Measurements from ENCODE around the gene SDK2. TPM values are rescaled to one million over a fixed set of nuclear protein-coding genes. Genes with fewer than 3 reads are reported as not detected.

Gene SDK2
- total and polyA plus RNA-seq, 2 experiments from 2014 or later: 0.74 to 5.1 TPM

- TF ChIP-seq ZNF462 (CRISPR knock-in tag; IDR thresholded peaks at IDR 0.05): no peak
Observed at GRCh38 chr17:73354423-73355284, 289.6 kb downstream of the SDK2 start (continued).

GRCh38 chr17:73352261-73352660 is 292.0 kb downstream of the SDK2 start:
- Mint-ChIP-seq H3K36me3 (ENCODE audit: low read depth) (no peaks in the 10 kb centered on the region), H3K27ac (no peak overlapping the region), H3K27me3 (ENCODE audit: insufficient read depth, low read depth, poor library complexity) (peaks cover 19% of the 10 kb centered on the region), H3K4me3 (no peak overlapping the region), H3K4me1 (peaks cover 20% of the 10 kb centered on the region), H3K9me3 (no peaks in the 10 kb centered on the region)
- no peaks in the 10 kb centered on the region for H3F3A ChIP-seq (replicated peaks; ENCODE audit: low read depth)
- DNase-seq (ENCODE audit: low spot score): no peak
- H3K9me2 ChIP-seq (ENCODE audit: insufficient read depth): no peaks in the 10 kb centered on the region
- no peaks in the 10 kb centered on the region for H4K20me1 ChIP-seq (replicated peaks; ENCODE audit: insufficient read depth)
- peaks cover 4% of the 10 kb centered on the region; the same call in 1 of the 2 replicates for H3K4me1 ChIP-seq (ENCODE audit: insufficient read depth)
- H3K4me2 ChIP-seq: no peak overlapping the region
- no peaks in the 10 kb centered on the region for H3K36me3 ChIP-seq (ENCODE audit: insufficient read depth)
- no peaks in the 10 kb centered on the region for H3K79me2 ChIP-seq (replicated peaks; ENCODE audit: insufficient read depth)
- no peak overlapping the region for H2AFZ ChIP-seq
- H3K4me3 ChIP-seq: no peak overlapping the region
- ATAC-seq: no peak
- H3K27me3 ChIP-seq (ENCODE audit: insufficient read depth): no peaks in the 10 kb centered on the region
- no peak overlapping the region for H3K27ac ChIP-seq (ENCODE audit: low read depth)
- TF ChIP-seq CTCF (conservative IDR thresholded peaks at IDR 0.05; ENCODE audit: low read depth in 2 of 2) (no peak), EZH2phosphoT487 (IDR thresholded peaks at IDR 0.05; ENCODE audit: unreplicated experiment) (no peak), ZNF114 (CRISPR knock-in tag; IDR thresholded peaks at IDR 0.05) (no peak), POLR2AphosphoS5 (IDR thresholded peaks at IDR 0.05; ENCODE audit: low read depth) (no peak), ZNF462 (CRISPR knock-in tag; IDR thresholded peaks at IDR 0.05) (no peak)
